Calu3 (cell line): ENCODE measurements around the gene TGFBRAP1. TPM values are rescaled to one million over a fixed set of nuclear protein-coding genes. Genes with fewer than 3 reads are reported as not detected.
"Not testable (repeated sequence)": the region's sequence is repeated elsewhere in the genome, so short reads cannot be mapped to it uniquely, and the experiment has no call there.

Source experiments
- BruUV-seq: library from RNA; stranded (reverse); fragments of 400-500 nt; replicated peaks from 2 replicates; lab custom pipeline; 2021; lab: Mats Ljungman, UMichigan
- CTCF ChIA-PET: fragments of 300-600 bp; sonication (Branson Sonifier 250); formaldehyde crosslinking; loops from one replicate; lab custom pipeline; 2022; ENCODE audit warnings: antibody characterized with exemption; lab: Charles Lee
- DNase-seq: peaks from one replicate; pipeline ENCODE4 v3.0.0; 2022
- H3K27ac Mint-ChIP-seq: one replicate; pipeline ENCODE4 v1.8.0; 2022; ENCODE audit warnings: mixed read lengths; ENCODE audit not compliant: unreplicated experiment
- H3K27me3 Mint-ChIP-seq: one replicate; pipeline ENCODE4 v1.8.0; 2022; ENCODE audit warnings: mixed read lengths; ENCODE audit not compliant: unreplicated experiment
- H3K36me3 Mint-ChIP-seq: one replicate; pipeline ENCODE4 v1.8.0; 2022; ENCODE audit warnings: mild to moderate bottlenecking, moderate library complexity, mixed read lengths; ENCODE audit not compliant: insufficient read depth, unreplicated experiment
- H3K4me1 Mint-ChIP-seq: one replicate; pipeline ENCODE4 v1.8.0; 2022; ENCODE audit warnings: mild to moderate bottlenecking, low read depth, mixed read lengths; ENCODE audit not compliant: unreplicated experiment
- H3K4me3 Mint-ChIP-seq: one replicate; pipeline ENCODE4 v1.8.0; 2022; ENCODE audit warnings: mild to moderate bottlenecking, low read depth, moderate library complexity, mixed read lengths; ENCODE audit not compliant: unreplicated experiment
- H3K9me3 Mint-ChIP-seq: one replicate; pipeline ENCODE4 v1.8.0; 2022; ENCODE audit warnings: low read depth, mixed read lengths; ENCODE audit not compliant: unreplicated experiment
- CTCF ChIP-seq: fragments of 200-600 bp; IDR thresholded peaks from one replicate; pipeline ENCODE4 v1.8.0; 2022; ENCODE audit warnings: antibody characterized with exemption; ENCODE audit not compliant: unreplicated experiment
- intact Hi-C: fragments of 100-400 bp; cut with micrococcal nuclease; formaldehyde crosslinking; loops from one replicate; pipeline ENCODE4 v1.10.0; 2022; ENCODE audit not compliant: unreplicated experiment
- total RNA-seq: library from RNA; stranded (reverse); gene quantifications from 2 replicates; pipeline ENCODE4 v1.2.3, GENCODE V29; 2022

TGFBRAP1 gene
- total RNA-seq, 1 experiment from 2014 or later: 24.3 TPM

DNA sequence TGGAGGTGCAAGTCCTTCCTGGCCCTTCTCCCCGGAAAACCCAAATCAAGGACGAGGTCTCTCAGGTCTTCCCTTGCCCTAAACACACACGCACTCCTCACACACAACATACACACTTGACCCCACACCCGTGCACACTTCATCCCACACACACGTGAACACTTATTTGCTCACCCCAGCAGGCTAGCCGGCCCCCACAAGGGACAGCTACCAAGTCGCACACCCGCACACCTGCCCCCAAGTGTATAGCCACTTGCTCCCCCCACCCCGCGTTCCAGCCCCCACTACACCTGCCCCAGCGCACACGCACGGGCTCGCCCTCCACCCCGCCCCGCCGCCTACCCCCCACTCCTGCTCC lies 359 bp downstream of the TGFBRAP1 start:
- Mint-ChIP-seq H3K9me3 (no peaks in the 10 kb centered on the region), H3K27ac (peak overlapping the region; percentile 83), H3K4me1 (peaks cover 36% of the 10 kb centered on the region), H3K4me3 (peak overlapping the region; percentile 90), H3K27me3 (no peaks in the 10 kb centered on the region), H3K36me3 (peaks cover 25% of the 10 kb centered on the region)
- CTCF ChIA-PET: interaction anchor here (1.9 kb wide), 1 partner anchor 34 kb away, joined by 4 read pairs; no protein-coding TSS in a partner anchor
- no peak for TF ChIP-seq CTCF
- DNase-seq: no peak
- intact Hi-C loops: no loop called here
- BruUV-seq: no TSS peak

GRCh38 chr2:105328281-105329196 lies 996 bp downstream of the TGFBRAP1 start:
- H3K4me3 Mint-ChIP-seq: peak overlapping the region; percentile 90
- peak overlapping the region; percentile 83 for H3K27ac Mint-ChIP-seq
- intact Hi-C loops: no loop called here
- no peaks in the 10 kb centered on the region for H3K27me3 Mint-ChIP-seq
- no TSS peak for BruUV-seq
- H3K36me3 Mint-ChIP-seq: peaks cover 25% of the 10 kb centered on the region
- H3K9me3 Mint-ChIP-seq: no peaks in the 10 kb centered on the region
- H3K4me1 Mint-ChIP-seq: peaks cover 36% of the 10 kb centered on the region
- DNase-seq: peak; percentile 28
- TF ChIP-seq CTCF: no peak
- CTCF ChIA-PET: interaction anchor here (1.9 kb wide), 1 partner anchor 33 kb away, joined by 4 read pairs; no protein-coding TSS in a partner anchor

- no peaks in the 10 kb centered on the region for H3K27me3 Mint-ChIP-seq
- no peaks in the 10 kb centered on the region for H3K9me3 Mint-ChIP-seq
- H3K36me3 Mint-ChIP-seq: peaks cover 25% of the 10 kb centered on the region
- peaks cover 36% of the 10 kb centered on the region for H3K4me1 Mint-ChIP-seq
- peak; percentile 18 for DNase-seq
- CTCF ChIA-PET: interaction anchor here (0.6 to 1.9 kb wide), 2 partner anchors 33 to 184 kb away, joined by 4 to 5 read pairs; no protein-coding TSS in a partner anchor
- no peak for TF ChIP-seq CTCF
- peak overlapping the region; percentile 90 for H3K4me3 Mint-ChIP-seq
- BruUV-seq: TSS peak; percentile 28
- intact Hi-C loops: no loop called here
- H3K27ac Mint-ChIP-seq: peak overlapping the region; percentile 83
Observed at GRCh38 chr2:105327690-105328089, 1.8 kb downstream of the TGFBRAP1 start.

- H3K27me3 Mint-ChIP-seq, BruUV-seq, intact Hi-C loops, DNase-seq, H3K9me3 Mint-ChIP-seq, H3K27ac Mint-ChIP-seq: not testable (repeated sequence)
- CTCF ChIA-PET: interaction anchor here (0.6 kb wide), 1 partner anchor 183 kb away, joined by 5 read pairs; no protein-coding TSS in a partner anchor
- Mint-ChIP-seq H3K4me3 (peak overlapping the region; percentile 90), H3K36me3 (peaks cover 25% of the 10 kb centered on the region), H3K4me1 (peaks cover 36% of the 10 kb centered on the region)
Observed at GRCh38 chr2:105327271-105327670, 2.3 kb downstream of the TGFBRAP1 start.
